ENCODE measurements around the gene CLCNKA.
"Not testable (repeated sequence)": the region's sequence is repeated elsewhere in the genome, so short reads cannot be mapped to it uniquely, and the experiment has no call there.

The CLCNKA gene

DNA sequence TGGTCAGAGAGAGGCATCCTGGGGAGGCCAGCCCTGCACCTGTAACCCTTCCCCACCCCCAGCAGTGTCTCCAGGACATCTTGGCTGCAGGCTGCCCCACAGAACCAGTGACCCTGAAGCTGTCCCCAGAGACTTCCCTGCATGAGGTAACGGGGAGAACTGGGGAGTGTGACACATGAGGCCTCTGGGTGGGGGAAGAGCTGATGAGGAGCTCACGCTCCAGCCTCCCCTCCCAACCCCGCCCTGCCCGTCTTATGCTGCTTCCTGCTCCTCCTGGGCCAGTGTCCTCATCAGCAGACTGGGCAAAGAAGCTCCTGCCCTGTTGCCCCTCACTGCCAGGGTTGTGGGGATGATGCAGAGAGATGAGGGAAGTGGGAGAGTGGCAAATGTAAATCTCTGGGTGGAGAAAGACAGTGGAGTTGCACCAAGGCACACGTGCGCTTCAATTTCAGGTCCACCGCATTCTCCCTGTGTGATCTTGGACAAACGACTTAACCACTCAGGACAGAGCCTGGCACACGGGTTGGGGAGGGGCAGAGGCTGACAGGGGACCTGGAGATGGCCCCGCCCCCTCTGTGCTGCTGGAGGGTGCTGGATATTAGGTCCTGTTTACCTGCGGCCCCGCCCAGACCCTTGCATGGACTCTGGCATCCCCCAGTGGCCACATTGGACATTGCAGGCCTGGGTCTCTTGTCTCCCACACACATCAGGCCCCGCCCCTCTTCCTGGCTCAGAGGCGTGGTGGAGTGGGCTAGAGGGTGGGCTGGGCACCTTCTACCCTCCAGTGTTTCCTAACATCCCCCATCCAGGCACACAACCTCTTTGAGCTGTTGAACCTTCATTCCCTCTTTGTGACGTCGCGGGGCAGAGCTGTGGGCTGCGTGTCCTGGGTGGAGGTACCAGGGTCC lies 34.0 kb downstream of the CLCNKA start:
- Histone ChIP-seq H3K27ac (no peak overlapping the region), H3K4me3 (no peak overlapping the region)

DNA sequence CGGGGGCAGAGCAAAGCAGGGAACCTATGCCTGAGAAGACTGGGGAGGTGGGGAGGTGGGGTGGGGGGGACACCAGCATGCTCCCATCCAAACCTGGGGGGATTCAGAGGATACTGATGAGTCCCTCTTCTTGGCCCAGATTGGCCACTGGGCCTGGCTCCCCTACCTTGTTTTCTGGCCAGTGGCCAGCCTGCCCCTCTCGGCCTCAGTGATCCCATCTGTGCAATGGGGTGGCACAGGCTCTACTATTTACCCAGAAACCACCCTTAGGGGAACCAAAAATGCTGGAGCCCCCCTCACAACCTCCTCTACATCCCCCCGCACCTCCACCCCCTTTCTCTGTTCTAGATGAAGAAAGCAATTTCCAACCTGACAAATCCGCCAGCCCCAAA lies 34.7 kb downstream of the CLCNKA start:
- not testable (repeated sequence) for H3K27ac ChIP-seq, H3K4me3 ChIP-seq

DNA sequence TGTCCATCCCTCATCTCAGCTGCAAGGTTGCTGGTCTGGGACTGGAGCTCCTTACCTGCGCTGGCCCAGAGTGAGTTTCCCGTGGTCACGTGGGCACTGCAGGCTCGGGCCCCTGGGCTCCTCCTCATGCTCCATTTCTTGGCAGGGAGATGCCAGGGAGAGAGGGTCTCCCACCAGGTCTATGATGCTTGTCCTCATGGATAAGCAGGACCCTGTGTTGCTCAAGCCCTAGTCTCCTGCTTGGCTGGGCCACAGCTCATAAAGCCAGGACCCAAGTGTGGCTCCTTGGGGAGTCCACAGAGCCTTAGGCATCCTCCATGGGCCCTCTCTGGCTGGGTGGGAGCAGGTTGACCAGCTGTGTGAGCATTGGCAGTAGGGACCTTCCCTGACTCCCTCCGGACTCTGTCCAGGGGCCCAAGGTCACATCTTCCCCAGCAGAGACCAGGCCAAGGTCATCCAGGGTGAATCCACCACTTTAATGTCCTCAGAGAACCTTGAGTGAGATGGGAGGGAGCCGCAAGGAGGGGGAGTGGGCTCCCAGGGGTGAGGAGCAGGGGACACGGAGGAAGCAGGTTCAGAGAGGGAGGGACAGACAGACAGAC lies 35.6 kb downstream of the CLCNKA start:
- H3K4me3 ChIP-seq, H3K27ac ChIP-seq: not testable (repeated sequence)

DNA sequence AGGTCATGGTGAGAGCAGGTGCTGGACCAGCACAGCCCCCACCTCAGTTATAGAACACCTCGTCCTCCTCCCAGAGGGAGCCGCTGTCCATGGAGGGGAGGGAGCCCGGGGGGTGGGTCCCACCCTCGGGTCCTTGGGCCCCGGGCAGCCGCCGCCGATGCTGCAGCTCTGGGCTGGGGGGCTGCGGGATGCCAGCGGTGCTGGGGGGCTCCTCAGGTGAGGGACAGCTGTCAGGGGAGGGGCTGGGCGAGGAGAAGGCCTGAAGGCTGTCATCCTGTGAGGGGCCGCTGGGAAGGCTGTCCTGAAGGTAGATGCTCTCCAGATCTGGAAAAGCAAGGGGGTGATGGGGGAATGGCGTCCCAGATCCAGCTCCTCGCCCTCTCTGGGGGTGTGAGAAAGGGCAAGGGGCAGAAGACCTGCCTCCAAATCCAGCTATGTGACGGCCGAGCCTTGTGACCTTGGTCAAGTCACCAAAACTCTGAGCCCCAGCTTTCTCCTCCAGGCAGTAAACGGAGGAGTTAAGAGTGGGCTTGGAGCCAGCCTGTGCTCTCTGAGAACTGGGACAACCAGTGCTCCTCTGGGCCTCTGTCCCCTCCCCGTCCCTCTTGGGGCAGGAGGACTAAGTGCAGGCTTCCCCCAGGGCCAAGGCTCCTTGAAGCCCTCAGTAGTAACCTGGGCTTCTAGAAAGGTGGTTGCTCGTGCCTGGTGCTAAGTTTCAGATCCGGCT lies 36.7 kb downstream of the CLCNKA start:
- not testable (repeated sequence) for H3K27ac ChIP-seq, H3K4me3 ChIP-seq

DNA sequence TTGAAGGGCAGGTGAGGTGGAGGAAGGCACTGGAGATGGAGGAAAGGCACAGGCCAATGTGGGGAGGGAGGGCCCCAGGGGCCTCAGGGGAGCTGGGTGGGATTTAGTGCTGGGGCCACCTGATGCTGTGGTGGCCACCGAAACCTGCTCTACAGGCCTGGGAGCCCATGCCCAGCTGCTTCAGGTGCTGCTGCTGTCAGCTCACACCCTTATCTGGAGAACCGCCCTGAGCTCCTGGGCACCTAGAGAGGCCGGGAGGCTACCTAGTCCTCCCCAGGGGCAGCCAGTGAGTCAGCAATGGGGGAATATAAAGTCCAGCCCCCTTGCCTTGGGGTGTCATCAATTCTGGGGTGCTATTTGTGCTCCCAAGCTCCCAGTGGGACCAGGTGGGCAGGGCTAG lies 39.4 kb downstream of the CLCNKA start:
- no peak overlapping the region for H3K27ac ChIP-seq

DNA sequence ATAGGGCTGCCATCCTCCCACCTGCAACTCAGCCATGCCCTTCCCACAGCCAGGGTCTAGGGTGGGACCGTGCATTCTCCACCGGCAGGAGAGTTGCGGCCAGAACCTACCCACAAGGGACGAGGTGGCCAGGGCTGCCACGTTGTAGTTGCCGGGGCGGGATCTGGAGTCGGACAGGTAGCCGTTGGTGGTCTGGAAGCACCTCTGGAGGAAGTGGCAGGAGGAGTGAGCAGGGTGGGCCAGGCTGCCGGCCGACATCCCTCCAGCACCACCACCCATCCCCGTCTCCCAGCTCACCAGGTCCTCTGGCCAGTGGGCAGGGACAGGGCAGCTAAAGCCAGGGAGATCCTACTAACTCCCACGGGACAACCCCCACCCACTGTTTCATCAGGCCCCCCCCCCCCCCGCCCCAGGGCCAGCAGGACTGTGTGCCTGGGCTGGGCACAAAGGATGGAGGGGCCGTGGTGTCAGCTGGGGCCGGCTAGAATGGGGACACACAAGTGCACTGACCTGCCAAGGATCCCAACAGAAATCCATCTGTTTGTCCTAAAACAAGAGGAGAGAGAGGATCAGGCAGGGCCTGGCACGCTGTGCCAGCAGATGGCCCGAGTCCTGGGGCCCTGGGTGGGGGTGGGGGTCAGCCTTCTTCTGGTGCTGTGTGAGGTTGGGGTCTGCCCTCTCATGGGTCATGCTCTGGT lies 40.3 kb downstream of the CLCNKA start:
- not testable (repeated sequence) for H3K4me3 ChIP-seq, H3K27ac ChIP-seq

More for the DNA sequence above, 39.4 kb downstream of the CLCNKA start:
- H3K4me3 ChIP-seq: no peak overlapping the region

DNA sequence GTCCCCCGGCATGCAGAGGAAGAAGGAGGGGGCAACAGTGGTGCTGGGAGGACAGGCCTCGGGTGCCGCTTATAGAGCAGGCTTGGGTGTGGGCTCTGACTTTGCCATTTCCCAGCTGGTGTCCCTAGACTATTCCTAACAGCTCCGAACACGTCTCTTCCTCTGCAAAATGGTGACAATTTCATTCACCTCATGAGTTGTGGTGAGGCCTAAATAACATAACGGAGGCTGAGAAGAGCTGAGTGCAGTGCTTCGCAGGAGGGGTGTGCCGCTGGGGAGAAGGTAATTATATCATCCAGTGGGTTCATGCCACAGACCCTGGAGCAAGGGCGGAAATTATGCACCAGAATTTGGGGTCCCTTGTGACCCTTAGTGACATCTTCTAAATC lies 40.8 kb downstream of the CLCNKA start:
- not testable (repeated sequence) for H3K4me3 ChIP-seq, H3K27ac ChIP-seq

DNA sequence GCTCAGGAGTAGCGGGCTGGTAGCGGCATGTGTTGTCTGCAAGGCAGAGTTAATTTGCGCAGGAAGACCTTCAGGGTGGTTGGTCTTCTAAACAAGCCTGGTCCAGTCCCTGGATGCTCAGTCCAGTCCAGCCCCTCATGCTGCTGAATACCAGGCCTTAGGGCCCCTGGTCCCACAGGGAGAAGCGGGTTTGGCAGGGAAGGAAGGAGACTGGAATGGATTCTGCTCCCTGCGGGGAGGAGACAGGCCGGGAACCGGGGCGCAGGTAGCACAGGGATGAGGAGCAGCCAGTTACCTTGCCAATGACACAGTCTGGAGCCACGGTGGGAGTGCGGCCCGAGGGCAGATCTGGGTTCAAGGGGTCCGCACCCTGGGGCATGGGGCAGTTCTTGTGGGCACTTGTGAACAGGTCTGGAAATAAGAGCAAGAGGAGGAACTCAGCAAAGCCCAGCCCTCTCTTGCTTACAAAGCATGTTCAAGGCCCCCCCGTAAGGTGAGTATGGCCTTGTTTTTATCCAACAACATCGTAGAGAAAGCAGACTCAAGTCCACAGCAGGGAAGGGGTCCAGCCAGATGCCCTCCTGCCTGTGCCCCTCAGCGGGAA lies 41.5 kb downstream of the CLCNKA start:
- Histone ChIP-seq H3K4me3 (no peak overlapping the region), H3K27ac (no peak overlapping the region)

DNA sequence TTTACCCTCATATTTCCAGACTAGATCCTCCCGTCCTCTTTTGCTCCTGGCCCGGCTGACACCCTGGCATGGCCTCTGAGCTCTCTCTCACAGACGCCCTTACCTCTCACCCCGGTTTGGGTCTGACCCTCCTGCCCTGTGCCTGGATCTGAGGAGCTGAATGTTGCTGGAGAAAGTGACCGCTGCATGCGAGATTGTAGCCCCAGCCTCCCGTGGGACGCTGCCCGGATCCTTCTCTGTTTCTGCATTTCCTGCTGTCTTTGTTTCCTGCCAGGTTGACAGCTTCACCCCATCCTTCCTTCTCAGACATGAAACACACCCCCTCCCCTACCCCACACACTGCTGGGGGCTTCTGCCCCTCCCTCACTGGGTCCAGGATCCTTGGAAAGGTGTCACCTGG lies 42.1 kb downstream of the CLCNKA start:
- H3K4me3 ChIP-seq: no peak overlapping the region
- H3K27ac ChIP-seq: no peak overlapping the region

DNA sequence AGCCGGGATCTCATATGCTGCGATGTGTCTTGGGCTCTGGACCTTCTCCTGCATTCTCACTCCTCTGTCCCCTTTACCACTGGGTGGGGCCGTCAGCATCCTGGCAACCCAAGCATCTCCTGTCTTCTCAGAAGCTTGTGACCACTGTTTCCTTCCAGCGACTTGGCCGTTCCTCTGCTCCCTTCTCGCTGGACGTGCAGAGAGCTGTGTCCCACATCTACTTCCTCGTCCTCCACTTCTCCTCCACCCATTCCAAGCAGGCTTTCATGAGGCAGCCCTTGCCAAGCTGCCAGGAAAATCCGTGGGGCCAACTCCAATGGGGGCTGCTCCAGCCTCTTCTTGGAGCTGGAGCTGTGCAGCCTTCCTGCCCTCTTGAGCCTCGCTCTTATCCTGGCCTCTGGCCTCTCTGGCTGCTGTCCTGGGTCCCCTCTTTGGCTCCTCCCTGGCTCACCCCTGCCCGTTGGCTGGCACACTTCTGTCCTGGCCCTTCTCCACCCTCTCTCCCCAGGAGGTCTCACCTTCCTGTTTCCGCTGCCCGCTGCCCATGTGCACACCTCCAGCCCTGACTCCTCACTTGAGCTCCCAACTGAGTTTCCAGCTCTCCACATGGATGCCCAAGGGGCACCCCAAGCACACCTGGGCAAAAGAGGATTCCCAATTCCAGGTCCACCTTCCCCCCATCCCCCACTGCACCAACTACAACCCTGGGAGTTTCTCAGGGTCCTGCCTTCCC lies 42.9 kb downstream of the CLCNKA start:
- H3K4me3 ChIP-seq: no peak overlapping the region
- H3K27ac ChIP-seq: no peak overlapping the region

DNA sequence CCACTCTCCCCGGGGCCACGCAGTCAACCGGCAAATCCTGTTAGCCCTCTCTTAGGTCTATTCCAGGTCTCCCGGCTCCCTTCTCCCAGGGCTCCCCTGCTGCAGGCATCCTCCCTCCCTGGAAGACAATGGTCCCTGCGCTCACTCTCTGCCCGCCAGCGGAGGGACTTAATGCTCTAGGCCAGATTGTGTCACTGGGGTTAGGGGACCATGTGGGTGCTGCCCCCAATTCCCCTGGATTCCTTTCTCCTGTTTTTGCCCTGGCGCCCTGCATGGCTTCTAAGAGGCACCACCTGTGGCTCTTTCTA lies 43.4 kb downstream of the CLCNKA start:
- no peak overlapping the region for H3K4me3 ChIP-seq
- no peak overlapping the region for H3K27ac ChIP-seq

DNA sequence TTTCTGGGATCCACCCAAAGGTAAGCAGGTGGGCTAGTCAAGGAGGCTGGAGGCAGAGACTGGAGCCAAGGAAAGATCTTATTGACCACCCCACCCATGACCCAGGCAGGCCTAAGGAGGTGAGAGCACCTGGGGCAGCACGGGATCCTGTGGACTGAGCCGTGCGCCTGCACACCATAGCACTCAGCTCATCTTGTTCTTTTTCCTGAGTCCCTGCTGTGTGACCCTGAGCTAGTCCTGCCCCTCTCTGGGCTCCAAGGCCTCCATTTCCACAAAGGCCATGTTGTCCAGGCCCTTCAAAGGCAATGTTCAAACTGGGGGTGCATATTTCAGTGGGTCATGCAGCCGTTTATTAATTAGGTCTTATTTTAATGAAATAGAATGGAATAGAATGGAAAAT lies 44.4 kb downstream of the CLCNKA start:
- no peak overlapping the region for H3K27ac ChIP-seq

DNA sequence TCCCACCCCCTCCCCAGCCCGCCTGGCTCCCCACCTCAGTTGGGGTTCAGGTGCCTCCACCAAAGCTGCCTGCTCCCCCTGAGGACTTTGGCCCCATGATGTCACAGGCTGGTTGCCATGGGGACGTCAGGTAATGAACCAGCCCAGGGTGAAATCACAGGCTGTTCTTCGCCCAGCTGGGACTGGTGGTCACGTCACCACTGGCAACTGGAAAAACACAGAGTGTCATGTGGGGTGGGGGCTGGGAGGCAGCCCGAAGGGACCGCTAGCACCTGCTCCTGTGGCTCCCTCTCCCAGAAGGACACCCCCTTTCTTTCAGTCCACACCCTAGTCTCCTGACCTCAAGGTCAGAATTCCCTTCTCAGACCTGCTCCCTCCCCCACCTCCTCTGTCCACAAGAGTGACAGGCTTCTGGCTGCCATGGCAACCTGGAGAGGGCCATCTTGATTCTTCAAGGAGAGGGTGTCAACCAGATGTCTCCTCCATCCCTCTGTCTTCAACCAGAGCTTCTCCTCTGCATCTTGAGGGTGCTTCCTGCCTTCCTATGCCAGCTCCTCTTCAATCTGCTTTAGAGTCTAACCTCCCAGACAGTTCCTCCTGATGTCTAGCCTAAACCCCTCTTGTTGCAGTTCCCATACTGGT lies 45.4 kb downstream of the CLCNKA start:
- H3K27ac ChIP-seq: no peak overlapping the region

More for the DNA sequence above, 44.4 kb downstream of the CLCNKA start:
- no peak overlapping the region for H3K4me3 ChIP-seq

DNA sequence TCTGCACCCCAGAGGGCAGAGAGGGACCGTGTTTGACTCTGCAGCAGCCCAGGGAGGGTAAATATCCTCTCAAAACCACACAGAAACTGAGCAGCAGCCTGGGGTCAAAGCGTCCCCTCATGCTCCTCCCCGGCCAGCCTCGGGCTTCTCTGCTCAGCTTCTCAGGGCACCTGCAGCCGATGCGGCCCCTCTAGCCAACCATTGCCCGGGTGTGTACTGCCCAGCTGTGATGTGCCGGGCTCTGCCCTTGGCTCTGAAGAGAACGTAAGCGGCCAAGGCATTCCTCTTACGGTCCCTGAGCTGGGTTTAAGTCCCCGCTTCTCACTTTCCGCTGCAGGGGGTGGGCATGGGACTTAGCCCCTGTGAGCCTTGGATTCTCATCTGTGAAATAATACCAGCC lies 46.1 kb downstream of the CLCNKA start:
- Histone ChIP-seq H3K4me3 (no peak overlapping the region), H3K27ac (no peak overlapping the region)

More for the DNA sequence above, 45.4 kb downstream of the CLCNKA start:
- no peak overlapping the region for H3K4me3 ChIP-seq

DNA sequence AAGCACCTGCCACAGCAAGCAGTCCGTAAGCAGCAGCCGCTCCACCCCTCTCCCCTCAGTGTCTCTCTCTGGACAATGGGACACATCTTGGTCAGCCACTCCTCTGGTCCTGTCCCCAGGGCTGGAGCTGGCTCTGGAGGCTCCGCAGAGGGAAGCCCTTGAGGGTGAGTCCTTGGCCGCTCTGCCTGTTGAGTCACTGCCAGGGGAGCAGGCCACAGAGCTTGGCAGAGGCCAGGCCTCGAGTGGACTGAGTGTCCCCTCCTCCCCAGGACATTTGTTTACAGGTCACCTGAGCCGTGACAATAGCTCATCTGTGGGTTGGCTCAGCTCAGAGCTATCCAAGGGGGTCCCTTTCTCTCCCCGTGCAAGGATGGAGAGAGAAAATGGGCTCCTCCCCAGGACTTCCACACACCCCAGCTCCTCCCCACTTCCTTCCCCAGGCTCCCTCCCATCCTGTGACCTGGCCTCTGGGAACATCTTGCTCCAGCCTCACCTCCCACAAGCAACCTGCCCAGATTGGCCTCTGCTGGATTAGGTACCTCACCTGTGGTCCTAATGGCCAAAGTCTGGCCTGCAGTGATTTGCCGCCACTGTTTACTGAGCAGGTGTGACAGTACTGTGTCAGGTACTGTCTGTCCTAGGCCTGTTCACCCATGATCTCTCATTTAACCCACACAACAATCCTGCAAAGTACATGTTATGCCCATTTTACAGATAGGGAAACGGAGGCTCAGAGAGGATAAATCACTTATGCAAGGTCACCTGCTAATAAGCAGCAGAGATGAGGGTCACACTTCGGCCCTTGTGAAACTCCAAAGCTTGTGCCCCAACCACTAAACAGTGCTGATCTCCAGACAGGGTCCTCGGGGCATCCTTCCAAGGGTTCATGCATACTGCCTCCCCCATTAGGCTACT lies 46.8 kb downstream of the CLCNKA start:
- no peak overlapping the region for H3K27ac ChIP-seq
- no peak overlapping the region for H3K4me3 ChIP-seq

DNA sequence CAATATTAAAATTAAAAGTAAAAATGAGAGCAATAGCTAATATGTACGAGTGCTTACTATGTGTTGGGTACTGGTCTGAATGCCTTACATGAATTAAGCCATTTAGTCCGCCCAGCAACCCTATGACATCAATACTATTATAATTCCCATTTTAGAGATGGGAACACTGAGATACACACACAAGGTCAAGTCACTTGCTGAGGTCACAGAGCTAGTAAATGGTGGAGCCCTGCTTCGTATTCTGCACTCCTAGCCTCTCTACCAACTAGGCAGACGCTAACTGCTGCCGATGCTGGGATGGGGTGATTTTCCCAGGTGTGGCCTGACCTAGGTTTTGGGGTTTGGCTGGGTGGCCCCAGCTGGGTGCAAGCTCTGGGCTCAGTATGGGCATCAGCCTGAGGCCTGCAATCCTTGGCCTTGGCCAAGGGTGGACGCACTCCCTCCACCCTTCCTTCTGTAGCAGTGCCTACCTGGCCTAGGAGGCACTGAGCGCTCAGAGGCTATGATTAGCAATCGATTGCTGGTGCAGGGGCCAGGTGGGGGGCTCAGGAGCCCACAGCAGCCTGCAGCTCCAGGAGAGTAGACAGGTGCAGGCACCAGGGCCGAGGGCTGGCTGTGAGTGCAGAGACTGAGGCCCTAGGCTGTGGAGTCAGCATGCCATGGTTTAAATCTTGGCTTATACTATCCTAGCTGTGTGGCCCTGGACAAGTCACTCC lies 49.0 kb downstream of the CLCNKA start:
- H3K27ac ChIP-seq: peak overlapping the region in 1 of 21 experiments; percentile 30

DNA sequence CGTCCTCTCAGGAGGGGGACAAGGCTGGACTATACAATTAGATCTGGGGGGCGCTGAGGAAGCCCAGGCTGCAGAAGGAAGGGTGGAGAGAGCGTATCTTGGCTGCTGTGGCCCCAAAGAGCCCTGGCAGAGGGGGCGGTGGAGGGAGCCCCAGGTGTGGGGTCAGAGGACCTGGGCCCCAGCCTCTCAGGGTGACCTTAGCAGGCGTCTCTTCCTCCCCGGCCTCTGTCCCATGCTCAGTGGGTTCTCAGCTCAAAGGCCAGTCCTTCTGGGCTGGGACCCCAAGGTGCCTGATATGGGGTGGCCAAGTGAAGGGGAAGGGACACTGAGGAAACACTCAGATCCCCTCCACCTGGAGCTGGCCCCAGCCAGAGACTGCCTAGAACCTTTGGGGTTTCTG lies 49.8 kb downstream of the CLCNKA start:
- Histone ChIP-seq H3K4me3 (no peak overlapping the region), H3K27ac (no peak overlapping the region)

More for the DNA sequence above, 49.0 kb downstream of the CLCNKA start:
- H3K4me3 ChIP-seq: no peak overlapping the region

All from skin epidermis (tissue), 12 donors.